Endodermal cell (in vitro differentiated cells): ENCODE measurements around the gene XRN1. TPM values are rescaled to one million over a fixed set of nuclear protein-coding genes. Genes with fewer than 3 reads are reported as not detected.

Experiments used
- DNase-seq: peaks from one replicate; pipeline ENCODE4 v3.0.0-alpha.2; 2017
- H3K27ac ChIP-seq: 2 replicates; pipeline ENCODE4 v1.5.1; 2013; ENCODE audit warnings: mild to moderate bottlenecking, low read depth, low read length, moderate library complexity
- H3K27me3 ChIP-seq: 2 replicates; pipeline ENCODE4 v1.6.1; 2013; ENCODE audit warnings: mild to moderate bottlenecking, low read length, moderate library complexity; ENCODE audit not compliant: insufficient read depth, control insufficient read depth, poor library complexity, severe bottlenecking
- H3K36me3 ChIP-seq: 2 replicates; pipeline ENCODE4 v1.7.0; 2013; ENCODE audit warnings: mild to moderate bottlenecking, low read length, moderate library complexity; ENCODE audit not compliant: control insufficient read depth, insufficient read depth
- H3K4me1 ChIP-seq: one replicate; pipeline ENCODE4 v1.7.0; 2013; ENCODE audit warnings: low read length; ENCODE audit not compliant: control insufficient read depth, insufficient read depth
- H3K4me3 ChIP-seq: 2 replicates; pipeline ENCODE4 v1.5.1; 2013; ENCODE audit warnings: mild to moderate bottlenecking, low read length, moderate library complexity
- H3K9ac ChIP-seq: 2 replicates; pipeline ENCODE4 v1.6.1; 2013; ENCODE audit warnings: mild to moderate bottlenecking, low read length, moderate library complexity; ENCODE audit not compliant: poor library complexity, severe bottlenecking; ENCODE audit errors: extremely low read depth
- H3K9me3 ChIP-seq: 2 replicates; pipeline ENCODE4 v1.6.1; 2013; ENCODE audit warnings: mild to moderate bottlenecking, low read length, moderate library complexity; ENCODE audit not compliant: control insufficient read depth
- H3K27ac Mint-ChIP-seq: 2 replicates; pipeline ENCODE4 v1.8.0; 2020; ENCODE audit warnings: mixed read lengths
- H3K27me3 Mint-ChIP-seq: 2 replicates; pipeline ENCODE4 v1.8.0; 2021; ENCODE audit warnings: mild to moderate bottlenecking, mixed read lengths; ENCODE audit not compliant: insufficient read depth
- H3K36me3 Mint-ChIP-seq: 2 replicates; pipeline ENCODE4 v1.8.0; 2020; ENCODE audit warnings: low read depth, mixed read lengths
- H3K4me1 Mint-ChIP-seq: 2 replicates; pipeline ENCODE4 v1.8.0; 2020; ENCODE audit warnings: mixed read lengths
- H3K4me3 Mint-ChIP-seq: 2 replicates; pipeline ENCODE4 v1.8.0; 2020; ENCODE audit warnings: mild to moderate bottlenecking, moderate library complexity, mixed read lengths
- H3K9me3 Mint-ChIP-seq: 2 replicates; pipeline ENCODE4 v1.8.0; 2020; ENCODE audit warnings: mild to moderate bottlenecking, mixed read lengths
- CTCF ChIP-seq: fragments of 200-600 bp; sonication (generic); conservative IDR thresholded peaks from 2 replicates; pipeline ENCODE4 v1.5.0; 2021; ENCODE audit warnings: antibody characterized with exemption, mild to moderate bottlenecking
- WGBS, 2 experiments: methylation state at CpG; one replicate each; pipeline versions ENCODE4 v1.1.5 to v1.1.7; 2013; ENCODE audit warnings: missing lambda C conversion rate in 2 of 2, mixed read lengths in 1 of 2; ENCODE audit not compliant: insufficient coverage in 1 of 2, insufficient read length in 1 of 2; 5-methylcytosine and 5-hydroxymethylcytosine counted together
- total RNA-seq, 2 donors: library from RNA; stranded (reverse); fragmentation: NEBNext Ultra II Directional in 1 of 2; extraction: Animal tissue kit (Norgen Biotek cat#: 25700) in 1 of 2; gene quantifications; 2 replicates in 1 of 2; 3 replicates in 1 of 2; pipeline ENCODE4 v1.2.1, GENCODE V29; 2021

XRN1 gene
- total RNA-seq, 2 donors from 2014 or later = 27.6 to 29.3 TPM

- Mint-ChIP-seq H3K9me3 (no peaks in the 10 kb centered on the region), H3K27ac (no peak overlapping the region), H3K4me1 (peaks cover 7% of the 10 kb centered on the region), H3K36me3 (peaks cover 34% of the 10 kb centered on the region), H3K27me3 (no peaks in the 10 kb centered on the region), H3K4me3 (no peak overlapping the region)
- H3K36me3 ChIP-seq = peaks cover 48% of the 10 kb centered on the region
- no peaks in the 10 kb centered on the region for H3K27me3 ChIP-seq
- H3K4me1 ChIP-seq = no peaks in the 10 kb centered on the region
- 95% methylated on average over 2 of the region's 2 CpGs for WGBS, 2 experiments
- H3K9ac ChIP-seq = no peak overlapping the region
- H3K27ac ChIP-seq = no peak overlapping the region
- no peak for DNase-seq
- H3K4me3 ChIP-seq = no peak overlapping the region
- TF ChIP-seq CTCF = no peak
- H3K9me3 ChIP-seq = no peaks in the 10 kb centered on the region
Measured at GRCh38 chr3:142492184-142492583, 44.3 kb upstream of the XRN1 start.

GRCh38 chr3:142489572-142490323, 41.9 kb upstream of the XRN1 start:
- Mint-ChIP-seq H3K27me3 (no peaks in the 10 kb centered on the region), H3K4me3 (no peak overlapping the region), H3K27ac (no peak overlapping the region), H3K36me3 (peaks cover 36% of the 10 kb centered on the region), H3K4me1 (peaks cover 7% of the 10 kb centered on the region), H3K9me3 (no peaks in the 10 kb centered on the region)
- no peak for TF ChIP-seq CTCF
- Histone ChIP-seq H3K4me3 (no peak overlapping the region), H3K27me3 (no peaks in the 10 kb centered on the region), H3K27ac (no peak overlapping the region), H3K36me3 (peaks cover 52% of the 10 kb centered on the region), H3K9me3 (no peaks in the 10 kb centered on the region), H3K4me1 (no peaks in the 10 kb centered on the region), H3K9ac (no peak overlapping the region)
- DNase-seq = no peak
- 96 to 97% methylated on average over 5 of the region's 5 CpGs for WGBS, 2 experiments

- Mint-ChIP-seq H3K27ac (no peak overlapping the region), H3K36me3 (peaks cover 72% of the 10 kb centered on the region), H3K4me1 (peaks cover 7% of the 10 kb centered on the region), H3K27me3 (no peaks in the 10 kb centered on the region), H3K9me3 (peaks cover 29% of the 10 kb centered on the region), H3K4me3 (no peak overlapping the region)
- Histone ChIP-seq H3K9ac (no peak overlapping the region), H3K27ac (no peak overlapping the region), H3K36me3 (peaks cover 56% of the 10 kb centered on the region), H3K27me3 (no peaks in the 10 kb centered on the region), H3K4me3 (no peak overlapping the region), H3K9me3 (peaks cover 31% of the 10 kb centered on the region), H3K4me1 (no peaks in the 10 kb centered on the region)
- WGBS, 2 experiments = 87 to 100% methylated on average over 1 to 4 of the region's 4 CpGs
- no peak for DNase-seq
- no peak for TF ChIP-seq CTCF
Measured at GRCh38 chr3:142484912-142485435, 37.1 kb upstream of the XRN1 start.
